ENCODE data around the gene CIRBP.

- TF ChIP-seq CTCF (IDR thresholded peaks at IDR 0.05; ENCODE audit: low read depth, low read length) (peak; percentile 93), EZH2phosphoT487 (IDR thresholded peaks at IDR 0.05; ENCODE audit: low read depth) (no peak)
Measured at GRCh38 chr19:1243768-1244692, 25.1 kb upstream of the CIRBP start.
